NOMO-1 treated with DMSO at 0.1 percent for 48 hours (cell line): ENCODE measurements around the gene NDUFS2.

Experiments used
- DNase-seq: peaks from one replicate; lab custom pipeline; 2025; ENCODE audit not compliant: unreplicated experiment; lab: John Stamatoyannopoulos, UW

The NDUFS2 gene

GRCh38 chr1:161172349-161172748 is 29.8 kb upstream of the NDUFS2 start:
- DNase-seq: no peak

GRCh38 chr1:161172776-161173376 is 29.3 kb upstream of the NDUFS2 start:
- DNase-seq: no peak

DNA sequence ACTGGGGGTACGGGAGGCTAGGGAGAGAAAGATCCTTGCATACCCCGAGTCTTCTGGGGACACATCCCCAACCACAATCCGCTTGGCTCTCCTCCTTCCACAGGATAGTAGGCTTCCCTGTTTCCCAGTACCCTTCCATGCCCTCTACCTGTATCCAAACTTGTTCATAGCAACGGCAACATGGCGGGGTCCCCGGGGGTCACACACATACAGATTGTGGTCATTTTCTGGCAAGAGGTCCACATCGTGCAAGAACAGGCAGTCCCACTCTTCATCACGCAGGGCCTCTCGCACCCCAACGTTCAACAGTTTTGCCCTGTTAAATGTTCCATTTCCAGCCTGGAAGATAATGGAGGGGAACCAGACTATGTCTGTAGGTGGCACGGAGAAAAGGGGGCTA is 28.5 kb upstream of the NDUFS2 start:
- DNase-seq: no peak

DNA sequence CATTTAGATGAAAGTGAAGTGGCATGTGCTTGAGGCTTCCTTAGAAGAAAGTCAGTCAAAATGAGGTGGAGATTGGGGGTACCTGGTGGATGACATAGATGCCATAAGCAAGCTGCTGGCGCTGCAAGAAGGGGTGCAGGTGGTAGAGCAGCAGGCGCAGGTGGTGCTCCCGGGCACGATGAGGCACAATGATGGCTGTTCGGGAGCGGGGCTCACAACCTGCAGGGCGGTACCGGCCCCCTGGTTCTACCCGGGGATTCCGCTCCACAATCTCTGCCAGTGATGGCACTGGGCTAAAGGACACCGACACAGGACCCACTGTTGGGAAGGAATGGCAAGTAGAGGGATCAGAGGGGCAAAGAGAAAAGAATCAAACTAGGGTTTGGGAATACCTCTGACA is 27.3 kb upstream of the NDUFS2 start:
- no peak for DNase-seq

- DNase-seq: no peak
Measured at GRCh38 chr1:161175771-161176453, 26.3 kb upstream of the NDUFS2 start.

DNA sequence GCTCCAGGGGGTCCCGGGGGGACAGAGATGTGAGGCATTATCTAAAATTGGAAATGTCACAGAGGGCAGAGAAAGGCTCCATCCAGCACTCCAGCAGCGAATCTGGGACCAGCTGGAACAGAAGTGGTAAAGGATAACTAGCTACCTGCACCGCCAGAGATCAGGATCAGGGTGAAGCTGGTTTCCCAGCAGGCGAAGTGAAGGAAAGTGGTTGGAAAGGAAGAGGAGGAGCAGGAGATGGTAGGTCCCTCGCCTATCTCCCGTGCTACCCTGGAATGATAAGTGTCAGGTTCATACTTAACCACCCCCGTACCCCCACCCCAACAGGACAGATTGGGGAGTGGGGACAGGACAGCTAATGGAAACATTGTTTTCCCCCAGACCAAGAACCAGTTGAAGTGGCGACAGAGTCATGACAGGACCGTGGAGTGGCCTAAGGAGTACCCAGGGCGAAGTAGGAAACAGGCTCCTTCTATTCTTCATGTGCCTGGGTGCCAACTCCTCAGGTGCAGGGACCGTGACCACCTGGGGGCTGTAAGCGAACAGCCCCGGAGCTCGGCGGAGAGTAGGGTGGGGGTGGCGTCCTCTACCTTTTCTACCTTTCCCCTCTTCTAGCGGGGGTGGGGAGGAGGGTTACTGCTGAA is 25.6 kb upstream of the NDUFS2 start:
- DNase-seq: no peak

GRCh38 chr1:161177112-161177935 is 24.8 kb upstream of the NDUFS2 start, which contains the start of gene B4GALT3:
TSS of gene B4GALT3 (minus strand) at chr1:161177507. CDS start at chr1:161176060, 1,447 bp downstream.
- peak; percentile 73 for DNase-seq

DNA sequence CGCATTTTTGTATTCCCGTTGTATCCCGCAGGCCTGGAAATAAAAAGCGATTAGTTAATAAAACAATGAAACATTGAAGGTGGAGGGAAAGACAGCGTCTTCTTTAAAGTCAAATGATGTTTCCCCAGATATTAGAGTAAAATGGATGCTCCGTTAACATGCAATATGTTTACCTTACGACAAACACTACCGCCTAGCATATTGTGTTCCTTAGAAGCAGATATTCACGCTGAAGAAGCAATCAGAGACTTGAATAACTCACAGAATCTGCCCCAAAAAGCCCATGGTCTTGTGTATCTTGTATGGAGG is 24.3 kb upstream of the NDUFS2 start:
- DNase-seq: no peak

DNA sequence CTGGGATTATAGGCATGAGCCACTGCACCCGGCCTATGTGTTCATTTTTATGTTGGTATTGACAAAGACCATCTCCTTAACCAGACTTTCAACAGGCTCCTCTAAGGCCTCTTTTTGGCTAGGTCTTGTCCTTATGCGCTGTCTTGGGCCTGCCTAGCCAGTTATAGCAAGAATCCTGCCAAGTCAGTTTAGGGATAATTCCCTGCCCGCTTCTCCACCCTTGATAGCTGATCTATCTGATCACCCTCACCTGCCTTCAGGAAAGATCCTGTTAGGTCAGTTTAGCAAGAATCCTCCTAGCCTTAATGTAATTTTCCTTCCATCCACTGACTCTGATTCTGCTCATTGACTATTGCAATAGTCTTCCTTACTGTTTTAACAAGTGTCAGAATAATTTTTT is 22.5 kb upstream of the NDUFS2 start:
- no peak for DNase-seq

DNA sequence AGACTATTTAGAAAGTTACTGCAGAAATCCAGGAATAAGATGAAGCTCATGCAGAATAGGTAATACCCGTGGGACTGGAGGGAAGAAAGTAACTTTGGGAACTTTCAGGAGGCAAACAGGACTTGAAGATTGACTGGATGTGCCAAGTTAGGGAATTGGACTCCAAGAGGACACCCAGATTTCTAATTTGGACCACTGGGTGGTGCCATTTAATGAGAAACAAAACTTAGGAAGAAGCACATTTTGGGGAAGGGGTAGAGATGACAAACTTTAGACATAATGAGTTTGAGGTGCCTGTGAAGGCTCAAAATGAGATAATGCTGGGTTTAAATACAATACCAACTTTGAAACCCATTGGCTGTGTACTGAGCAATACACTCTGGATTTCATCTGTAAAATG is 21.5 kb upstream of the NDUFS2 start:
- DNase-seq: peak; percentile 37

DNA sequence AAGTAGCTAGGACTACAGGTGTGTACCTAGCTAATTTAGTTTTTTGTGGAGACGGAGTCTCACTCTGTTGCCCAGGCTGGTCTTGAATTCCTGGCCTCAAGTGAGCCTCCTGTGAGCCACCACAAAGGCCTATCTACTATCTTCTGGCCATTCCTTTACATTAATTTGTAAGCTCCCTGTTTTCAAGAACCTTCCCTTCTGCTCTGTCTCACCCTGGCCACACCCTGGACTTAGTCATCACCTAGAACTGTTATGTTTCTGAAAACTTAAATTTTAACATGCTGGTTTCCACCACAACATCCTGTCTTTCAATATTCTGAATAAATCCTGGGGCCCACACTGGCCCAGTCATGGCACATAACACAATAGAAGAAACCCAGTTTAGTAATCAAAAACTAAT is 20.0 kb upstream of the NDUFS2 start:
- DNase-seq: peak; percentile 80

DNA sequence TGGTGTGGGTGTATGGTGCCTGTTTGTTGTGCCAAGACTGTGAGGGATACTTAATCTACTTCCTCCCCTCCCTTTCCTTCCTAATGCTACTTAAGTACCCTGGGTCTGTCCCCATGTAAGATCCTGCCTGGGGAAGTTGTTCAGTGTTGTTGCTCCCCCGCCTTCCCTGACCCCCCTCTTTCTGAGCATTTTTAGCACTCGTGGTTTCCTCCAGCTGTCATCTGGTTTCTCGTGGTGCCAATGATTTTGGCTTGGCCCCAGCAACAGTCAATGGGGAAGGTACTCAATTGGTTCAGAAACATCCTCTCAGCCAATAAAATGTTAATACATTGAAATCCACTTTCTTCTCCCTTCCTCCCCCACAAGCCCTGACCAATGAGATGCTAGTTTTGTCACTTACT is 16.9 kb upstream of the NDUFS2 start:
- peak; percentile 98 for DNase-seq

DNA sequence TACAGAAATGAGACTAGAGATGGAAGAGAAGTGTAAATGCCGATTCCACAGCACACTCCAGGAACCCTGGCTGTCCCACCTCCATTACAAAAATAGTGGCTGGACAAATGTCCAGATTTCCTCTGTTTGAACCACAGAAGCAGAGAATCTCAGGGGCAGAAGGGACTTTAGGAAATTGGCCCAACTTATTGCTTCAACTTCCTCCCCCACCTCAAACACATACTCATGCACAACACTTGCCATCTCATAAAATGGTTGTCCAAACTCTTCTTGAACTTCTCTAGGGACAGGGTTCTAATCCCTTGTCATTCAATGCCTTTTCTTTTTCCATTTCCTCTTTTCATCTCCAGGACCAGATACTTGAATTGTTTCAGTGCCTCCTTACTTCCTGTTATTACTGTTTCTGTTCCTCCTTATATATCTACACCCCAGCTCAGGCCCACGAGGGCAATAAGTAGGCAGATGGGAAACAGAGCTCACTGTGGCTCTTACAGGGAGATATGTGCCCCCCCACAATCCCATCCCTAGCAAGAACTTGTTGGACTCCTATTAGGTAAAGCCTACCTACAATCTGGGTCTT is 16.3 kb upstream of the NDUFS2 start:
- peak; percentile 98 for DNase-seq

DNA sequence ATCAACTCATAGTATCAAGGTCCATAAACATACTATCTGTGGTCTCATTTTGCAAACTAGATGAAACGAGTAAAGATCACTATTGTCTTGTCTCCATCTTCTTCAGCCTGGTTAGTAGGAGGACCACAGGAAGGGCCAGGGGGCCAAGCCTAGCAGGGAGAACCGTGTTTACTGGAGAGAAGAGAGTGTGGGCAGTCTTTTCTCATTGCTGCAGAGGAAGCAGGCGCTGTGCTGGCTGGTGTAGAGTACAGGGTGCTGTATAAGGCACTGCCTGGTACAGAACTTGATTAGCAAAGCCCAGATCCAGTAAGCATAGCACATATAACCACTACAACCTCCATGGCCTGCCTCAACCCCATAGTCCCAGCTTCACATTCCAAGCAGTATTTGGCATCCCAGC is 14.9 kb upstream of the NDUFS2 start:
- DNase-seq: no peak

DNA sequence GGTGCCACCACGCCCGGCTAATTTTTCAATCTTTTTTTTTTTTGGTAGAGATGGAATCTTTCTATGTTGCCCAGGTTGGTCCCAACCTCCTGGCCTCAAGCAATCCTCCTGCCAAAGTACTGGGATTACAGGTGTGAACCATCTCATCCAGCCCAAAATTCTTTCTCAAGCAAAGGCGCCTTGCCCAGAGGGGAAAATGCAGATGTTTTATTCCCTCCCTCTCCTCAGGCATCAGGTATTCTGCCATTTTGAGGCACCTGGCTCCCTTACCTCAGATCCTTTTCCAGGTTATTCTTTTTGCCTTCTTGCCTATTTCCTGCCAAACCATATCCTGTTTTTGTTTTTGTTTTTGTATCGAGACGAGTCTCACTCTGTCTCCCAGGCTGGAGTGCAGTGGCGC is 13.8 kb upstream of the NDUFS2 start:
- no peak for DNase-seq

DNA sequence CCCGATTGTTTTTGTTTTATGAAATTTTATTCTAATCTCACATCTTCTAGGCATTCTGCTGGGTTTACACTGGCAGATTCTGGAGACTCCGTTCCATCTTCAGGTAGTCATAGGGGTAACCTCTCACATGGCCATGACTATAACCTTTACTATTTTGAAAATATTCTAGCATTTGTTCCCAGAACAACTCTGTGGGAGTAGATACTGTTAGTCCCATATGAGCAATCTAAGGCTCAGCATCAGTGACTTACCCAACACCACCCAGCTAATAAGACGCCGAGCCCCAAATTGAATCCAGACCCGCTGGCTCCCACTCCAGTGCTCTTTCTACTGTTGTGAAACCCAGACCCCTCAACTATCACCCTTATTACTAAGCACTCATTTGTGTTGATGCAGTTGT is 13.1 kb upstream of the NDUFS2 start:
- no peak for DNase-seq

GRCh38 chr1:161190962-161191521 is 11.1 kb upstream of the NDUFS2 start:
- DNase-seq: no peak

- DNase-seq: no peak
Measured at GRCh38 chr1:161191971-161192370, 10.2 kb upstream of the NDUFS2 start.

DNA sequence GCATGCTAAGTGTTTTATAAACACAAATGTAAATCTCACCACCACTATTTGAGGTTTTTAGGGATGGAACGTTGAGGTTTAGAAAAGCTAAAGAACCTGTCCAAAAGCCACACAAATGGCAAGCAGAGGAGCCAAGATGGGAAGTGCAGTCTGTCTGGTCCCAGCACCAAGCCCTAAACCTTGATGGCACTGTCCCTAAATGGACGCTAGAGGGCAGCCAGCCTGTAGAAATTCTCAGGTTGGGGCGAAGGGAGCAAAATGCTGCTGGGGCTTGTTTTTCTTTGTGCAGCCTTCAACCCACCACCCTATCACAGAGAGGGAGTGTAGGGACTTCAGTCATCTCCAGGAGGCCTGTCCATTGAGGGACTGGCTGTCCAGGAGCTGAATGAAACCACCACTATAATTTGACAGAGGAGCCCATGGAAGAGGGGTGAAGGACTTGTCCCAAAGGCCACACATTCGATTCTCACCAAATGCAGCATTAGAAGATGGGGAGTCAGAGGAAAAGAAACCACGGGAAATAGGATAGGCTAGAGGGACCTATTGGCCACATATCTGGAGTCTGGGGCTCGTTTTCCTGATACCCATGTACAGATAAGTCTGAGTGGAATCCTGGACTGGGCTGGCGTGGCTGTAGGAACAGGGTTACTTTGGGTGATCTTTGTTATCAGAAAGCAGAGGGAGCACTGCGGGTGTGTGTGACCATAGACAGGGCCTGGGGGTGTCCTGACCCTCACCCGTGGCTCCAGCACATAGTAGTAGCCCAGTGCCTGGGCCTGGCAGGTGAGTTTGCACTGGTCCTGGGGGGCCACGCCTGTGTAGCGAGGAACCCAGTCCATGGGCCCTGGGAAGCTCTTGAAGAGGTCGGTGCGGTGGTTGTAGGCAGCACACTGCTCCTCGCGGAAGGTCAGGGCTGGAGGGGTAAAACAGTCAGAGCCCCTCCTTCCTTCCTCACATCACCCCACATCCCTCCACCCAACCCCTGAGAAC is 9.4 kb upstream of the NDUFS2 start:
- peak; percentile 80 for DNase-seq
